Stimulated activated CD4-positive, alpha-beta T cell treated with anti-CD3 and anti-CD28 coated beads, Interleukin-2, amount 100 ng/mL, for 4 hours (primary cell): ENCODE measurements around the gene OSBPL7.
"Not testable (repeated sequence)": the region's sequence is repeated elsewhere in the genome, so short reads cannot be mapped to it uniquely, and the experiment has no call there.

Source experiments
- DNase-seq: peaks from one replicate; pipeline ENCODE4 v3.0.0-alpha.2; 2020; ENCODE audit warnings: low read depth

Gene OSBPL7

DNA sequence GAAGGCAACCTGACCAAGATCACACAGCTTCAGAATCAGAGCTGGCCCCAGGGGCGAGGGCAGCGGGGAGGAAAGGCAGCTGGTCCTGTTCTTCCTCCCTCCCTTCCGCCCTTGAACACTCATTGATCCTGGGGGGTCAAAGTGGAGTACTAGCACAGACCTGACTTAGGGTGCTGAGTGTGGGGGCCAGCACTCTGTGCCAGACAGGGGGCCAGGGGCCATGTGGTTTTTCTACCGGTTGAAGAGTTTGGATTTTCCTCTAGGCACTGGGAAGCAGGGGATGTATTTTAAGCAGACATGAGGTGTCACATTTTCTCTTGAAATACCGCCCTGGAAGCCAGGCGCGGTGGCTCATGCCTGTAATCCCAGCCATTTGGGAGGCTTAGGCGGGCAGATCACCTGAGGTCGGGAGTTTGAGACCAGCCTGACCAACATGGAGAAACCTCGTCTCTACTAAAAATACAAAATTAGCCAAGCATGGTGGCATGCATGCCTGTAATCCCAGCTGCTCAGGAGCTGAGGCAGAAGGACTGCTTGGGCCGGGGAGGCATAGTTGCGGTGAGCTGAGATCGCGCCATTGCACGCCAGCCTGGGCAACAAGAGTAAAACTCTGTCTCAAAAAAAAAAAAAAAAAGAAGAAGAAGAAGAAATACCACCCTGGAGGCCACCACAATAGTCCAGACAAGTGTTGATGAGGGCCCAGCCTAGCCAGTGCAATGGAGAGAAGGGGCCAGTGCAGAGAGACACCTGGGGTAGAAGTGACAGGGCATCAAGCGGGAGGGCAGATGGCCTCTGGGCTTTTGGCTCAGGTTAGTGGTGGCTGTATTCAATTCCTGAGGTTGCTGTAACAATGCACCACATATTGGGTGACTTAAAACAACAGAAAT is 15.3 kb downstream of the OSBPL7 start:
- DNase-seq, result no peak

GRCh38 chr17:47804461-47804860 is 17.1 kb downstream of the OSBPL7 start:
- DNase-seq, result no peak

DNA sequence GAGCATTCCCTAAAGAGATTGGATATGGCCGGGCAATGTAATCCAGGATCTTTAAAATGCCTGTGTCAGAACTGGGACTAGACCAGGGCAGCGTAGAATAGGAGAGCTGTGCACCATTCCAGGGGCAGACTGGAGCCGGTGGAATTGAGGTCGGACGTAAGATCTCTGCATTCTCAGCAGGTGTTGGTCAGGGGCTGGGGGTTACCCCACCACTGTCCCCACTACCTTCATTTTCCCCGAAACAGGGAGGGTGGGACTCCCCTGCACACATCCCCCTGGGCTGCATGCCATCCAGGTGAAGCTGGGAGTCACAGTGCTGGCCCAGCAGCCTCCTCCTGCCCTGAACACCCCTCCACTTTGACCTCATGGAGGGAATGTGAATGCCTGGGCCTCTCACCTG is 17.8 kb downstream of the OSBPL7 start:
- no peak for DNase-seq

DNA sequence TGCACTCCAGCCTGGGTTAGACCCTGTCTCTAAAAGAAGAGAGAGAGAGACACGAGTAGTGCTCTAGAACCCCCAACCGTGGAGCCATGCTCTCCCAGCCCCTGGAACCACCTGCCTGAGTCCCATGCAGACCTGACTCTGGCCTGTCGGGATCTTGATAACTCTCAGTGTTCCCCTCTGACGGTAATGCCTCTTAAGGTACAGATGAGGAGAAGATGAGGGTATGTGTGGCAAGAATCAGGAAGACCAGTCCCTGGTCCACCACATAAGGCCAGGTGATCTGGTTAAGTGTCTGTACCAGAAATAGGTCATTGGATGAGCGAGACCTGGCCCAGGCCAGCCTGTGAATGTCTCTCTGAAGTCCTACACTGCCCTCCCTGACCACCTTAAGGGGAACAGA is 18.4 kb downstream of the OSBPL7 start:
- no peak for DNase-seq

GRCh38 chr17:47802341-47803022 is 19.1 kb downstream of the OSBPL7 start:
- DNase-seq, result peak; percentile 51

GRCh38 chr17:47801906-47802305 is 19.7 kb downstream of the OSBPL7 start:
- no peak for DNase-seq

DNA sequence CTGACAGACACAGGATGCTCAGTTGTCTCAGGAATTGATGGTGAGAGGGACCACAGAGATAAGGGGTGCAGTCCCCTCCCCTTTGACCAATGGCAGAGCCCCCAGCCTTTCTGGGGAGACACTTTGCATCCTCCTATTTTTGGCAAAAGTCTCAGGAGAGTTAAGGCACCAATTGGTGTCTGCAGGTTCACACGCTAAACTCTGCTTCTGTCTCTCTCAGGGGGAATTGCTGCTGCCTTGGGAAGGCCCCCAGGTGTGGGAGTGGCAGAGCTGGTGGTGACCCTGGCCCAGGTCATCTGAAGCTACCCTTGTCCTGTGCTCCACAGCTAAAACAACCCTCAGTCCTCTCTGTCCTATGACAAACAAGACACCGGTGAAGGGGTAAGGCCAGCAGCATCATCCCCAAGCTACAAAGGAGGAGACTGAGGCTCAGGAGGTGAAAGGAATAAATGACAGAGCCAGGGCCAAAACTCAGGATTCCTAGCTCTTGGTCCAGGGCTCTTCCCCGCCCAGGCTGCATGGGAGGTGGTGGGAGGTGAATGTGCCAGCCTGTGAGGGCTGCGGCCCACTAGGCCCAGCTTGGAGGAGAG is 20.3 kb downstream of the OSBPL7 start:
- no peak for DNase-seq

- no peak for DNase-seq
Measured at GRCh38 chr17:47800686-47801085, 20.9 kb downstream of the OSBPL7 start.

DNA sequence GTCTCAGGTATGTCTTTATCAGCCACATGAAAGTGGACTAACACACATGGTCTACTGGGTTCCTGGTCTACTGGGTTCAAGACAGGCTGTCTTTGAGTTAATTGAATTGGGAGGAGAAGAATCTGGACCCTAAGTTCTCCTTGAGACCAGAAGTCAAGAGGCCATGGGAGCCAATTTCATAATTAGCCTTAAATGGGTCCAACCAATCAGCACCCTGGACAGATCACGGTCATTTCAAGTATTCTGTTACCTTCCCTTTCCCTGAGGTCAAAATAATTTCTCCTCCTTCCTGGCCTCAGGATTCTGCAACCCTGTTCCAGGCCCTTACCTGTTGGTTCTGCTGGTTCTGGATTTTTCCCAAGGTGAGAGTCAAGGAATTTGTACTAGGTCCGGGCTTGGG is 23.8 kb downstream of the OSBPL7 start:
- no peak for DNase-seq

- no peak for DNase-seq
Measured at GRCh38 chr17:47792979-47793378, 28.6 kb downstream of the OSBPL7 start.

GRCh38 chr17:47792457-47792856 is 29.1 kb downstream of the OSBPL7 start:
- no peak for DNase-seq

DNA sequence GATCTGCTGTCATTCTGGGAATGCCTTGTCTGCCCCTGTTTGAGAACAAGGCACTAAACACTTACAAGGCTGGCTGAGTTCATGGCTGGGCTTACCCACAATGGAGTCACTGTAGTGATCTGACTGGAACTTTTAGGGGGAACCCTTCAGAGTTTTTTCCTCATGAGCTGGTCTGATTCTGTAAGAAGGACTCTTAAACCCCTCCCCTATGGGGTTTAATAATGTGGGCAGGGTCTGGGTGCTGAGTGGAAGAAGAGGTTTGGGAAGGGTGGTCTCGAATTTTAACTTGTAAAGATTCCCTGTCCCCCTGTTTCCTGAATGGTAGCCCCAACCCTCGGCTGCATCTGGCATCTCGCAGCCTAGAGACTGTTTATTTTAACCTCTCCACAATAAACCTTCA is 30.6 kb downstream of the OSBPL7 start:
- no peak for DNase-seq

DNA sequence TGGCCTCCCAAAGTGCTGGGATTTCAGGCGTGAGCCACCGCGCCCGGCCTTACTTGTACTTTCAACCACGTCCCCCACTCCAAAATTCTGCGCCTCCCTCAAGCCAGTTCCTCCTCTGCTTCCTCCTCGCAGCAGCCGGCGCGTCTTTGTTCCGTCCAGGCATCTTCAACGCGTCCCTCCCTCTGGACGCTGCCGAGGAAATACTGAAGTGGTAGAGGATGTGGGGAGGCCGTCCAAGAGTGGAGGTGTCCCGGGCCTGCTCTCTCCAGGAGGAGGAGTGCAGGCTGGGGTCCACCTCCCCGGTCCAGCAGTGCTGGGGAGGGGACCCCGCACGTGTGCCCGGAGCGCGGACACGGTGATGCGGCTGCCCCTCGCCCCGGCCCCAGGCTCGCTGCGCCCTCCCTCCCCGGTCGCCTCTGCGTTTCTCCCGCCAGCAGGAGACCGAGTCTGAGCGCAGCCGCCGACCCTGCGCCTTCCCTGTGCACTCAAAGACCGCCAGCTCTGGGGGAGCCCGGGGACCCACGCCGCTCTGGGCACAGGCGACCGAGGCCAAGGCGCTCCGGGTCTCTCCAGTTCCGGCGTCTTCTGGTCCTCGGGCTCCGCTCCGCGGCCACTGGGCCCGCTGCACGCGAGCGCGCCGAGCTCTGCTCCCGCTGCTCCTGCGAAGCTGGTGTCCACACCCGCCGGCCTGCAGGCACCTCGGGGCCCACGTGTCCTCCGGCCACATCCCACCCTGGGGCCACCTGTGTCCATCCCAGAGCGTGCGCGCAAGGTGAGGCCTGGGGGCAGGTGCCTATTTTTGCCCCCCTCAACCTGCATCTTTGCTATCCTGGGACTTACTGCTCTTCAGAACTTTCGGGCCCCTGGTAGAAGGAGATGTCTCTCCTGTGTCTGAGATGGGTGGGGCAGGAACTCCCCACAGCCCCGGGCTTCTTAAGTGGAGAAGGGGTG is 31.7 kb downstream of the OSBPL7 start:
- DNase-seq, result peak; percentile 29

DNA sequence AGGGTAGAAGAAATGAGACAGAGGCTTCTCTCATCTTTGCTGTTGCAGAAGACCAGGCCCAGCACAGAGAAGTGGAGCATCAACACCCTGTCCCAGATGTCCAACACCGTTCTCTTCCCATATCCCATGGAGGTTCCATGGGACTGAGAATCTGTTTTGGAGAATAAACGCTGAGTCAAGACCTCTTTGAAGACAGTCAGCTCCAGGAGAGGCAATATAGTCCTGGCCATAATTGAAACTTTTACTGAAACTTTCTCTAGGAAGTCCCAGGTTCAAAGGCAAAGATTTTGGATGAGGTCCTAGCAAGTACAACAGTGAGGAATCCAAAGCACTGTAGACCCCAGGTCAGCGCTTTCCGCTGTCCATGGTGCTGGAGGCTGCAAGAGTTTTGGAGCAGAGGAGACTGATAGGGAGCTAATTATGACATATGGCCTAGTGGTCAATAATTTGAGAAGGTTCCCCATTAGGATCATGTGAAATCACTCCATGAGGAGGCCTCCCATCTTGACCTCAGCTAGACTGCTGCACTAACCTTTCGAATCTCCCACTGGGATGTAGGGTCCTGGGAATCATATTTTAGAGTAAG is 36.0 kb downstream of the OSBPL7 start:
- DNase-seq, result no peak

DNA sequence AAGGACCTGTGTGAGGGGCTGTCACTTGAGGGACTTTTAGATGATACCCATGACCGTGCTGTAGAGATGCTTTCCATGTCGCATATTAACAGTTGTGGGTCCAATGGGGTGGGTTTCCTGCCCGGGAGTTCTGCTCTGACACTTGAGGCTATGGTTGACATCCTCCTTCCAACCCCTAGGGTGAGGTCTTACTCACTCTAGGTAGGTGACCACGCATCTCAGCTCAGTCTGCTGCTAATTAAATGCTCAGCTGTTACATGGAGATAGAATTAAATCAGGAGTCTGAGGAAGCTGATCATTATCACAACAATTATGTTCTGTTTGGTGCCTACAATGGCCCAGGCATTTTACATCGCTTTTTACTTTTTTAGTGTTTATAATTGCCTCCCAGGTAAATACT is 40.2 kb downstream of the OSBPL7 start:
- no peak for DNase-seq

DNA sequence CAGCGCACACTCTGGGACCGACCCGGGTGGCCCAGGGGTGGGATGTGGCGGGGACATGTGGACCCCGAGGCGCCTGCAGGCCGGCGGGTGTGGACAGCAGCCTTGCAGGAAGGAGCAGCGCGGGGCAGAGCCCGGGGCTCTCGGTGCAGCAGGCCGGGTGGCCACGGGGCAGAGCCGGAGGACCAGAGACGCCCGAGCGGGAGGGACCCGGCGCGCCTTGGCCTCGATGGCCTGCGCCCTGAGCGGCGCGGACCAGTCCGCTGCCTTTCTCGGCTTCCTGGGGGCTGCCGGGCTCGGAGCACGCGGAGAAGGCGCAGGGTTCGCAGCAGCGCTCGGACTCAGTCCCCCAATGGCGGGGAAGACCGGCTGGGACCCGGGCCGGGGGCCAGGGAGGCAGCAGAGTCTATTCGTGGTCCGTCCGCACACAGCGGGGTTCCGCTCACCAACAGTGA is 43.4 kb downstream of the OSBPL7 start:
- DNase-seq, result no peak

DNA sequence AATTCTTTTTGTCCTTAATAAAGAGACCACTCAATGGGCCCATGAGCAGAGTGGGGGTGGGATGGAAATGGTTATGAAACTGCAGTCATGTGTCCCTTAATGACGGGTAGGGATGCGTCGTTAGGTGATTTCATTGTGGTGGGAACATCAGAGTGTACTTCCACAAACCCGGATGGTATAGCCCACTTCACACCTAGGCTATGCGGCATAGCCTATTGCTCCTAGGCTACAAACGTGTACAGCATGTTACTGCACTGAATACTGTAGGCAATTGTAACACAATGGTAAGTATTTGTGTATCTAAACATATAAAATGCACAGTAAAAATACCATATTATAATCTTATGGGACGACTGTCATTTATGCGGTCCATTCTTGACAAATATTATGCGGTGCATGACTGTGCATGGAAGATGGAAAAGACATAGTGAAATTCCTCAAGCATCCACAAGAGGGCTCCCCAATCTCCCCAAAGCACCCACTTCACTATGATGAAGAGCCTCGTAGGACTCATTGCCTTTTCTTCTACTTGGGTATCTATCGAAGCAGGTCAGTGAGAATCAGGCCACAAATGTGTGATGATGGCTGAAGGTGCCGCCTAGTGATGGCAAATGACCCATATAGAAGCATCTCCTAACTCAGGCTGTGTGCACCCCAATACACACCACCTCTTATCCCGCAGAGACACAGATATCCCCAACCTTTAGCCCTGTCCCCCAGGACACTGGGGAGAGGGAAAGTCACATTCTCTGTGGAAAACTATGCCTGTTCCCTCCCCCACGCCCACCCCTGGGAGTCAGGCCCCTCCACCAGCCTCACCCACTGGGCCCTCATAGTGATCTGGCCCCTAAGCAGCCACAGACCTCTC is 45.0 kb downstream of the OSBPL7 start:
- DNase-seq, result peak; percentile 16

GRCh38 chr17:47774987-47775580 is 46.5 kb downstream of the OSBPL7 start:
- no peak for DNase-seq

- no peak for DNase-seq
Measured at GRCh38 chr17:47774331-47774730, 47.3 kb downstream of the OSBPL7 start.

- not testable (repeated sequence) for DNase-seq
Measured at GRCh38 chr17:47773649-47774048, 47.9 kb downstream of the OSBPL7 start.
